ENCODE results near the gene KIR2DL1.
"Not testable (repeated sequence)": the region's sequence is repeated elsewhere in the genome, so short reads cannot be mapped to it uniquely, and the experiment has no call there.

The KIR2DL1 gene

GRCh38 chr19:54772666-54773065 lies 3.1 kb downstream of the KIR2DL1 start:
- H3K9me3 ChIP-seq (ENCODE audit: low read depth, low read length); H3K27ac ChIP-seq; H3K36me3 ChIP-seq (ENCODE audit: insufficient read depth, low read length); H3K4me3 ChIP-seq; H3K9ac ChIP-seq (ENCODE audit: insufficient read length); DNase-seq (ENCODE audit: low read depth, low spot score): not testable (repeated sequence)

- H3K4me3 ChIP-seq; H3K9me3 ChIP-seq (ENCODE audit: low read depth, low read length); DNase-seq (ENCODE audit: low read depth, low spot score); H3K27ac ChIP-seq; H3K9ac ChIP-seq (ENCODE audit: insufficient read length); H3K36me3 ChIP-seq (ENCODE audit: insufficient read depth, low read length): not testable (repeated sequence)
Measured at GRCh38 chr19:54775095-54775815, 5.7 kb downstream of the KIR2DL1 start.

- H3K36me3 ChIP-seq (ENCODE audit: insufficient read depth, low read length); H3K9ac ChIP-seq (ENCODE audit: insufficient read length); H3K4me3 ChIP-seq; DNase-seq (ENCODE audit: low read depth, low spot score); H3K27ac ChIP-seq; H3K9me3 ChIP-seq (ENCODE audit: low read depth, low read length): not testable (repeated sequence)
Measured at GRCh38 chr19:54775830-54776229, 6.2 kb downstream of the KIR2DL1 start.

GRCh38 chr19:54777851-54778250 lies 8.3 kb downstream of the KIR2DL1 start:
- not testable (repeated sequence) for H3K9me3 ChIP-seq (ENCODE audit: low read depth, low read length); H3K9ac ChIP-seq (ENCODE audit: insufficient read length)

GRCh38 chr19:54778896-54779295 lies 9.3 kb downstream of the KIR2DL1 start:
- not testable (repeated sequence) for H3K4me3 ChIP-seq; DNase-seq (ENCODE audit: low read depth, low spot score); H3K27ac ChIP-seq; H3K9me3 ChIP-seq (ENCODE audit: low read depth, low read length); H3K9ac ChIP-seq (ENCODE audit: insufficient read length); H3K36me3 ChIP-seq (ENCODE audit: insufficient read depth, low read length)

More at GRCh38 chr19:54777851-54778250, 8.3 kb downstream of the KIR2DL1 start:
- H3K36me3 ChIP-seq (ENCODE audit: insufficient read depth, low read length); DNase-seq (ENCODE audit: low read depth, low spot score); H3K27ac ChIP-seq; H3K4me3 ChIP-seq: not testable (repeated sequence)

GRCh38 chr19:54782916-54783315 lies 13.3 kb downstream of the KIR2DL1 start:
- not testable (repeated sequence) for H3K9me3 ChIP-seq (ENCODE audit: low read depth, low read length); DNase-seq (ENCODE audit: low read depth, low spot score)

GRCh38 chr19:54786091-54786723 lies 16.6 kb downstream of the KIR2DL1 start:
- not testable (repeated sequence) for H3K27ac ChIP-seq; H3K4me3 ChIP-seq; H3K36me3 ChIP-seq (ENCODE audit: insufficient read depth, low read length); DNase-seq (ENCODE audit: low read depth, low spot score); H3K9ac ChIP-seq (ENCODE audit: insufficient read length); H3K9me3 ChIP-seq (ENCODE audit: low read depth, low read length)

More at GRCh38 chr19:54782916-54783315, 13.3 kb downstream of the KIR2DL1 start:
- H3K27ac ChIP-seq; H3K9ac ChIP-seq (ENCODE audit: insufficient read length); H3K4me3 ChIP-seq; H3K36me3 ChIP-seq (ENCODE audit: insufficient read depth, low read length): not testable (repeated sequence)

GRCh38 chr19:54788154-54788553 lies 18.6 kb downstream of the KIR2DL1 start:
- H3K9ac ChIP-seq (ENCODE audit: insufficient read length); H3K27ac ChIP-seq; H3K4me3 ChIP-seq; H3K9me3 ChIP-seq (ENCODE audit: low read depth, low read length); H3K36me3 ChIP-seq (ENCODE audit: insufficient read depth, low read length); DNase-seq (ENCODE audit: low read depth, low spot score): not testable (repeated sequence)

- no peak for DNase-seq (ENCODE audit: low read depth, low spot score)
- H3K36me3 ChIP-seq (ENCODE audit: insufficient read depth, low read length) = no peaks in the 10 kb centered on the region
- TF ChIP-seq POLR2AphosphoS5 (IDR thresholded peaks at IDR 0.05; ENCODE audit: borderline replicate concordance, low read depth, low read length) (no peak), EZH2 (IDR thresholded peaks at IDR 0.05) (no peak), FOXP2 (optimal IDR thresholded peaks at IDR 0.05; ENCODE audit: control extremely low read depth, extremely low read length, insufficient read depth) (no peak)
- no peak overlapping the region for H3K27ac ChIP-seq
- no peaks in the 10 kb centered on the region for H3K9me3 ChIP-seq (ENCODE audit: low read depth, low read length)
- no peak overlapping the region for H3K4me3 ChIP-seq
- no peak overlapping the region for H3K9ac ChIP-seq (ENCODE audit: insufficient read length)
Measured at GRCh38 chr19:54790711-54791110, 21.1 kb downstream of the KIR2DL1 start.

- H3K9ac ChIP-seq (ENCODE audit: insufficient read length) = no peak overlapping the region
- TF ChIP-seq POLR2AphosphoS5 (IDR thresholded peaks at IDR 0.05; ENCODE audit: borderline replicate concordance, low read depth, low read length) (no peak), FOXP2 (optimal IDR thresholded peaks at IDR 0.05; ENCODE audit: control extremely low read depth, extremely low read length, insufficient read depth) (no peak), EZH2 (IDR thresholded peaks at IDR 0.05) (no peak)
- H3K27ac ChIP-seq = no peak overlapping the region
- DNase-seq (ENCODE audit: low read depth, low spot score) = no peak
- H3K4me3 ChIP-seq = no peak overlapping the region
- no peaks in the 10 kb centered on the region for H3K9me3 ChIP-seq (ENCODE audit: low read depth, low read length)
- no peaks in the 10 kb centered on the region for H3K36me3 ChIP-seq (ENCODE audit: insufficient read depth, low read length)
Measured at GRCh38 chr19:54791476-54791875, 21.9 kb downstream of the KIR2DL1 start.

Data from SK-N-MC (cell line).